ENCODE data around the gene KCNJ6. TPM values are rescaled to one million over a fixed set of nuclear protein-coding genes. Genes with fewer than 3 reads are reported as not detected.
"Not testable (repeated sequence)": the region's sequence is repeated elsewhere in the genome, so short reads cannot be mapped to it uniquely, and the experiment has no call there.

The KCNJ6 gene
- total RNA-seq, result not detected

GRCh38 chr21:37916310-37917051 is at the start of gene KCNJ6:
Gene KCNJ6 (minus strand): TSS chr21:37916457. CDS start chr21:37840682, 75,775 bp downstream.
- intact Hi-C loops (cut with DNase I), result no loop called here
- DNase-seq (ENCODE audit: low spot score) (no peak), ATAC-seq (no peak)

- DNase-seq (ENCODE audit: low spot score) (no peak), ATAC-seq (no peak)
- intact Hi-C loops (cut with DNase I), result no loop called here
Observed at GRCh38 chr21:37965088-37965805, 49.0 kb upstream of the KCNJ6 start.

GRCh38 chr21:37958537-37958936 is 42.3 kb upstream of the KCNJ6 start:
- intact Hi-C loops (cut with DNase I), result loop anchor here (10.0 kb wide), 1 partner anchor 1444 kb away; no protein-coding TSS in a partner anchor
- DNase-seq (ENCODE audit: low spot score) (no peak), ATAC-seq (no peak)

GRCh38 chr21:37956772-37957171 is 40.5 kb upstream of the KCNJ6 start:
- ATAC-seq, result no peak
- intact Hi-C loops (cut with DNase I), result loop anchor here (10.0 kb wide), 1 partner anchor 1442 kb away; no protein-coding TSS in a partner anchor
- DNase-seq (ENCODE audit: low spot score), result no peak

- intact Hi-C loops (cut with DNase I), result no loop called here
- DNase-seq (ENCODE audit: low spot score) (no peak), ATAC-seq (no peak)
Observed at GRCh38 chr21:37945036-37945435, 28.8 kb upstream of the KCNJ6 start.

GRCh38 chr21:37944496-37944895 is 28.2 kb upstream of the KCNJ6 start:
- intact Hi-C loops (cut with DNase I), result loop anchor here (5.0 kb wide), 1 partner anchor 723 kb away; no protein-coding TSS in a partner anchor
- no peak for ATAC-seq
- DNase-seq (ENCODE audit: low spot score), result no peak

- DNase-seq (ENCODE audit: low spot score) (no peak), ATAC-seq (no peak)
- intact Hi-C loops (cut with DNase I), result loop anchor here (5.0 kb wide), 1 partner anchor 727 kb away; no protein-coding TSS in a partner anchor
Observed at GRCh38 chr21:37940691-37941090, 24.4 kb upstream of the KCNJ6 start.

GRCh38 chr21:37939838-37940237 is 23.6 kb upstream of the KCNJ6 start:
- DNase-seq (ENCODE audit: low spot score) (no peak), ATAC-seq (no peak)
- intact Hi-C loops (cut with DNase I), result loop anchor here (5.0 kb wide), 1 partner anchor 727 kb away; no protein-coding TSS in a partner anchor

GRCh38 chr21:37939251-37939650 is 23.0 kb upstream of the KCNJ6 start:
- intact Hi-C loops (cut with DNase I), result no loop called here
- DNase-seq (ENCODE audit: low spot score) (no peak), ATAC-seq (no peak)

GRCh38 chr21:37937668-37938067 is 21.4 kb upstream of the KCNJ6 start:
- intact Hi-C loops (cut with DNase I), result no loop called here
- ATAC-seq, result no peak
- no peak for DNase-seq (ENCODE audit: low spot score)

- intact Hi-C loops (cut with DNase I), result no loop called here
- ATAC-seq (no peak), DNase-seq (ENCODE audit: low spot score) (no peak)
Observed at GRCh38 chr21:37936010-37936785, 19.9 kb upstream of the KCNJ6 start.

GRCh38 chr21:37932936-37933335 is 16.7 kb upstream of the KCNJ6 start:
- intact Hi-C loops (cut with DNase I), result no loop called here
- no peak for ATAC-seq
- no peak for DNase-seq (ENCODE audit: low spot score)

GRCh38 chr21:37927711-37928110 is 11.5 kb upstream of the KCNJ6 start:
- DNase-seq (ENCODE audit: low spot score), result no peak
- no peak for ATAC-seq
- intact Hi-C loops (cut with DNase I), result no loop called here

- intact Hi-C loops (cut with DNase I), result no loop called here
- no peak for ATAC-seq
- no peak for DNase-seq (ENCODE audit: low spot score)
Observed at GRCh38 chr21:37921091-37921490, 4.8 kb upstream of the KCNJ6 start.

- DNase-seq (ENCODE audit: low spot score); intact Hi-C loops (cut with DNase I); ATAC-seq: not testable (repeated sequence)
Observed at GRCh38 chr21:37920302-37920701, 4.0 kb upstream of the KCNJ6 start.

- ATAC-seq (no peak), DNase-seq (ENCODE audit: low spot score) (no peak)
- intact Hi-C loops (cut with DNase I), result no loop called here
Observed at GRCh38 chr21:37917612-37918011, 1.4 kb upstream of the KCNJ6 start.

- ATAC-seq (no peak), DNase-seq (ENCODE audit: low spot score) (no peak)
- intact Hi-C loops (cut with DNase I), result no loop called here
Observed at GRCh38 chr21:37915941-37916309, 332 bp downstream of the KCNJ6 start.

- intact Hi-C loops (cut with DNase I), result no loop called here
- no peak for ATAC-seq
- DNase-seq (ENCODE audit: low spot score), result no peak
Observed at GRCh38 chr21:37915497-37915911, 753 bp downstream of the KCNJ6 start.

GRCh38 chr21:37912616-37913015 is 3.6 kb downstream of the KCNJ6 start:
- no peak for DNase-seq (ENCODE audit: low spot score)
- ATAC-seq, result no peak
- intact Hi-C loops (cut with DNase I), result no loop called here
